GM19099 (cell line): Measurements from ENCODE around the gene CAMTA1.

ENCODE experiments used
- POLR2A ChIP-seq: IDR thresholded peaks from 3 replicates; pipeline ENCODE4 v1.6.1; 2011; ENCODE audit warnings: low read depth; ENCODE audit not compliant: insufficient read length; ENCODE audit errors: extremely low read depth

CAMTA1 gene

DNA sequence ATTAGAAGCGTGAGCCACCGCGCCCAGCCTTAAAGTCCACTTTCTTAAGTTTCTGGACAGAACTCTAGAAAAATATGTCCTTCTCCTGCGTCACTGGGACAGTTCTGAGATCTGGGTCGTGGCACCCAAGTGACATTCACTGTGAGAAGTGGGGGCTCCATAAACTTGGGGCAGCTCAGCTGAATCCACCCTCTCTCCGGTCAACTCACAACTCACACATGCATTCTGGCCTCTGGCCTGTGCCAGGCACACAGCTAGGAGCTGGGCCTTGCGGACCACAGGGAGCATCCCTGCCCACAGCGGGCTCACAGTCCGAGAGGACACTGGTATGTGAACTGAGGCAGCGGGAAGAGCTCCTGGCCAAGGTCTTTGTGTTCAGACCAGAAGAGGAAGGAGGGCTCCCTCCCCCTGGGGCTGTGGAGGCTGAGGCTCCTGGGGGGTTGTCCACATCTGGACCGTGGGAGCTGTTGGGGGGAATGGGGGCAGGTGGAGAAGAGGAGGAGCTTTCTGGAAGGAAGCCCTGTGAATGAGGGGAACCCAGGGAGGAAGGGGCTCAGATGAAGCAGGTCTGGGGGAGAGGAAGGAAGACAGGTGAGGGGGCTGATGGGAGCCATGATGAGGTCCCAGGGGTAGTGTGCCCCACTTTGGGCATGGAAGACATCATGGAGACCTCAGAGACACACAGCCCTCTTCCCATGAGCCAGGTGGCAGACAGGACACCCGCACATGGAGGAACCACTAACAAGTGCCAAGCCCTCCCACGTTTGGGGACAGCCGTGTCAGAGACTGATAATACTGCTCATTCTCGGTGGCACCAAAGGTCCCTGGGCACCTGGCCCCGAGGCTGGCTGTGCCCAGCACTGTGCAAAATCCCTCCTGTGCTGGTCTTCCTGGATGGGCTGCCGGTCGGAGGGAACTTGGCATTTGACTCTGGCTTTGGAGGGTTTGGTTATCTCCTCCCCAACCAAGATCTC, 794.9 kb downstream of the CAMTA1 start:
- no peak for TF ChIP-seq POLR2A

DNA sequence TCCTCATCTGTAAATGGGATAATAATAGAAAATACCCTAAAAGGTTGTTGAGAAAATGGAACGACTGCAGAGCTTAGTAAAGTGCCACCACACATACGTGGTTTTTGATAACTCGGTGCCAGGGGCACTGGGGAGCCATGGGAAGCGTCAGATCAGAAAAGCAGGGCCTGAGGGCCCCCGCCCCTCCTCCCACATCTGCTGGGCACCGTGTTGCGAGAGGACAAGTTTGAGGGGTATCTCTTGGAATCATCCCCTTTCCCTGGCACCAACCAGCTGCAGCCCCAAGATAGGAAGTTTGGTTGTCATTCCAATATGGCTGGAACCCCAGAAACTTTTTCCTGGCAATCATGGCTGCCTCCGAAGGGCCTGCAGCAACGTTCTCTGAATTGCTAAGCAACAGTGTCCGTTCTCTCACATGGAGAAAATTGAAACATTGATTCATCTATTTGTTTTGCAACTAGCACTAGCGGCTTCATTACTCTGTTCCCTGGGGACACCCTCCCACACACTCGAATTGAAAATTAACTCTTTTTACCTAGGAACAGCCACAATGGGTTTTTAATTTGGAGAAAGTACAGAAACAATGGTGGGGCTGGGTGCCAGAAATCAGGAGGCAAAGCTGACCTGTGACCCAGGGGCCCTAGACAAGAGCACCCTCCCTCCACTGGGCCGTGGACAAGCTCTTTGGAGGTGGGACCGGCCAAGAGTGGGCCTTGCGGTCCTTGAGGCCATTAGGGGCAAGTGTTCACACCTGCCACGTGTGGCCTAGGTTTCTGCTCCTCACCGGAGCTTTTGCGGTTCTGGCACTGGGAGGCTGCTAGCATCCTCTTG, 795.9 kb downstream of the CAMTA1 start:
- TF ChIP-seq POLR2A = no peak

DNA sequence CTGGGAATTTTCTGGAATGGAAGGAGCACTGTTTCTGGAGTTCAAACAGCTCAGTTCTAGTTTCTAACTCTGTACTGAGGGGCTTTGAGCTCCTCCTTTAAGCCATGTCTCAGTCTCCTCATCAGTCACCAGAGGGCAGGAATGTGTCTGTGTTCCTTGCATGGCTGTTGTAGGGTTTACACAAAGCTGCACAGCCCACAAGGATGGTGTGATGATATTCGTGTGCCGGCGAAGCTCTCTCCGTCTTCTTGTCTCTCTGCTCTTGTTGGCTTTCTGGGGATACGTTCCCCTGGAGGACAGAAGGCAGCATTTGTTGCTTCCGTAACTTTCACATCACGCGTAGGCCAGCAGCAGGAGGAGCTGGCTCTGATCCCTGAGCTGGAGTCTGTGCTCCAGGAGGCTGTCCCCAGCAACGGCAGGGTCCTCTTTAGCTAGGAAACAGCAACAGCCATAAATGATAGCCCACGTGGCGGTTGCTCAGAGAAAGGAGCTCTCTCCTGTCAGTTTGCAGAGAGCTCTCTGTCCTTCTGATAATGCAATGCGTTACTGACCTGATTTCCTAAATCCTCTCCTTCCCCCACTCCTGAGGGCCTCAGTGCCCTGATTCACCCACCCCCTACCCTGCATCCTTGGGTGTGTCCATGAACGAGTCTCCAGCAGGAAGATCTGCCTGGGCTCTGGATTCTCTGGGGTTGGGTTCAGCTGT, 796.7 kb downstream of the CAMTA1 start:
- TF ChIP-seq POLR2A = no peak

DNA sequence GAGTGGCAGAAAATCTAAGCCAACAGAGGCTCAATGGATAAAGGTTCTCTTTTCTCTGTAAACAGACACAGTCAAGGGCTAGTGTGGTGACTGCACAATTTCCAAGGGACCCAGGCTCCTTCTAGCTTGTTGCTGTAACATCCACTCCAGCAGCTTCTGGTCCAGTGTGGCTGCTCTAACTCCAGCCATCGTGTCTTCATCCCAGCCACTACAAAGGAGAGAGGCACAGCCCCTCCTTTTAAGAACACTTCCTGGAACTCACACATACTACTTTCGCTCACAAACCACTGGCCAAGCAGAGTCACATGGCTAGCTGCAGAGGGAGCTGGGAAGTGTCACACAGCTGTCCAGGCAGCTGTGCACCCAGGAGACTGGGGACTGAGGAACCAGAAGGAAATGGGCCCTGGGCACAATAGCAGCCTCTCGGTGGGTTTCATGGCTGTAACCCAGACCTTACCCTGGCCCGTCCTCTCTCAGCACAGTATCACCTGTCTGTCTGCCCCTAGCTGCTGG, 797.3 kb downstream of the CAMTA1 start:
- no peak for TF ChIP-seq POLR2A

DNA sequence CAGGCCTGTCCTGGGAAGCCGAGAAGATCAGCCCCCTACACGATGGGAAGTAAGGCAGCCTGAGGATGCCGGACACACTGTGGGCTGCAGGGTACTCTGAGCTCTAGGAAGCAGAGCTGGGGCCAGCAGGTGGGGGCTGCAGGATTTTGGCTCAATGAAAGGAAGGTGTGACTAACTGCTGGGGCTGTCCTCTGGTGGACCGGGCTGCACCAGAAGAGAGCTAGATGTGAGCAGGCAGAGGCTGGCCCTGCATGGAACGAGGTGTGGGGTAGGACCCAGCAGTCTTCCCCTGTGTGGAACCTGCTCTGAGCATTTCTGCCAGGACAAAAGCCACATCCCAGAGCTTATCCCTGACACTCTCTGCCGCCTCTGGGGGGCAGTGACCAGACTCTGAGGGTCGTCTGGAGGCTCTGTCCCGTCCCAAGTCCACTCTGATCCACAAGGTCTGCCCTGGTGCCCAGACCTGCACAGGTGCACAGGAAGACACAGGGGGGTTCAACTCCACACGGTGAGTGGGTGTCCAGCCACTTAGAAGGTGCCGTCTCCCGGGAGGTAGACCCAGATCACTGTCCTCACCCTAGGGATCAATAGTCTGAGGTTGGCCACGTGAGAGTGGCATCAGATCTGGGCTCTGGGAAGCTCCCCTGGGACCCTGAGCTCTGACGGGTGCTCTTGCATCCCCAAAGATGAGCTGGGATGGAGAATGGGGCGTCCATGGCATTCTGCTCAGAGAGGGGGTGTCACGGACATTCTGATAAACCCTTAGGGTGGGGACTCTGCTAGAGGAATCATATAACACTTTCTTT, 798.2 kb downstream of the CAMTA1 start:
- no peak for TF ChIP-seq POLR2A

DNA sequence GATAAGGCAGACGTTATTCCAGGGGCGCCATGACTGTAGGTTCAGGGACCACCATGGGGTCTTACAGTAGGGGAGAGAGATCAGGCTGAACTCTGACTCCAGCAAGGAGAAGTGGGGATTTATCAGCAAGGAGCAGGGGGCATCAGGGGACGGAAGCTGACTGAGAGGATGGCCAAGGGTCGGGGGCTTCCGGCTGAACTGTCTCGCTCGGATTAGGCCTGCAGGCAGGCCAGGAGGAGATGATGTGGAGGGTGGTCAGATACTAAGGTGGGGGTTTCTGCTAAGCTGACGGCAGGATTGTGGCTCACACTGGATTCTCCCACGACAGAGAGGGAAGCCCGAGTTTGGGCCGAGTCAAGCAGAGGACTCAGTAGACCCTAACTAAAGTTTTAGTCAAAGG, 798.9 kb downstream of the CAMTA1 start:
- no peak for TF ChIP-seq POLR2A

DNA sequence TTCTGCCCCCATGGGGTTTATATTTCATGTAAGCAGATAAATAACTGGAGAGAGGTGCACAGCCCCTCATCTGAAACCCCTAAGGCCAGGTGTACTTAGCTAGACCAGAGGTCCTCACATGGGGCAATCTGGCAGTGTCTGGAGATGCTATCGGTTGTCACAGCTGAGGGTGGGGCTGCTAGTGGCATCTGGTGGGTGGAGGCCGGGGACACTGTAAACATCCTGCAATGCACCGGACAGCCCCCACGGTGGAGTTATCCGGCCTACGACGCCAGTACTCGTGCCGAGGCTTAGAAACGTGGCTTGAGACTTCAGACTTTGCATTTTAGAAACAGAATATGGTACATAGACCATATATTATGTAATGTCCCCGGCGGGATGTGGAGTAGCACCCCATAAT, 799.4 kb downstream of the CAMTA1 start:
- TF ChIP-seq POLR2A = no peak

DNA sequence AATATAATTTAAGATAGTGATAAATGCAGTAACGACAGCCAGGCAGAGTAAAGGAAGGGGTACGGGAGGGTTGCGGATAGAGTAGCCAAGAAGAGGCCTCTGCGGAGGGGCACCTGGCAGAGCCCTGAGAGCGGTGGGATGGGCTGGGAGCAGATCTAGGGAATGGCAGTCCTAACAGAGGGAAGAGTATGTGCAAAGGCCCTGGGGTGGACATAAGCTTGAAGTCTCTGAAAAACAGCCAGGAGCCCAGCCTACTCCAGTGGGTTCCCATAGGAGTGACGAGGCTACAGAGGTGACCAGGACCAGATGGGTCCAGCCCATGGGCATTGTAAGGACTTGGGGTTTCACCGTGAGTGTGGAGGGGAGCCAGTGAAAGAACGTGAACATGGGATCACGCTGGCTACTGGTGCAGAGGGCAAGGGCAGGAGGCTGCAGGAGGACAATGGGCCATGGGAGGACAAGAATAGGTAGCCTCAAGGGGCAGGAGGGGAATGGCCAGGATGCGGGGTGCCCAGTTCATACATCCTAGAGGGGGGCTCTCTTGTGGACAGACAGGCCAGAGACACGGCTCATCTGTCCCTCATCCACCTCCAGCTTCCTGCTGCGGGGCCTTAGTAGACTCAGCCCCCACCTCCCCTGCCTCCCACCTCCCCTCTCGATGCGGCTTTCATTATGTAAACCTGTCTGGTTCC, 800.1 kb downstream of the CAMTA1 start:
- TF ChIP-seq POLR2A = no peak

DNA sequence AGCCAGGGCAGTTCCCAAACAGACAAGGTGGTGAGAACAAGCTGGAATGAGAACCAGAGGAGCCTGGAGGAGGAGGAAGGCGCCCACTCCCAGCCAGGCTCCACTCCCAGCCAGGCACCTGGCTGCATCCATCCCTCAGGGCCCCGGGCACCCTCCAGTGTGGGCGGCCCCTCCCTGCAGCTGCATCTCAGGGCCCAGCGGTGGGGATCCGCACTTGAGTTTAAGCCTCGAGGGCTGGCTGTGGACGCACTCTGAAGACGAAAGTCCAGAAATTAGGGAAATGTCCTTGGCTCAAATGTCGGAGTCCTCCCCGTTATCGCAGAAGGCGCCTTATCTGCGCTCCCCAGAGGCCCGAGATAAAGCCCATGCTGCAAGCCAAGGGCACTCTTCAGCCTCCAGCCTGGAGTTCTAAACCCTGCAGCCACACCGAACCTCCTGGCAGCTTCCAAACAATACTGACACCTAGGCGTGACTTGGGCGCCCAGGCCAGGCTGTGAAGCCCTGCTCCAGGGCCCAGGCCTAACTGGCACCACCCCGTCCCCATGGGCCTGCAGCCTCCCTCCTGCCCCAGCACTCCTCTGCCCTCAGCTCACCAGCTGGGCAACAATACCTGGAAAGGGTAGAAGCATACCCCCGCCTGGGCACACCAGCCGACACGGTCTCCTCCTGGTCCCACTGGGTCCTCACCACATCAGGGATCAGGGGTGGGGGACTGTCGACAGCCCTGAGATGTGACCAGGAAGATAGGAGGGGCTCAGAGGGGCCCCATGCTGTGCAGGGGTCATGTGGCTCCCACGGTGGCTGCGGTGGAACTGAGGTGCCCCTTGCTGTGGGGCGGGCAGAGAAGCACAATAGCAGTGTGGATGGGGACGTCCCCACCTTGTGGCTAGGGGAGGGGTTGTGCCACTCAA, 801.0 kb downstream of the CAMTA1 start:
- no peak for TF ChIP-seq POLR2A

DNA sequence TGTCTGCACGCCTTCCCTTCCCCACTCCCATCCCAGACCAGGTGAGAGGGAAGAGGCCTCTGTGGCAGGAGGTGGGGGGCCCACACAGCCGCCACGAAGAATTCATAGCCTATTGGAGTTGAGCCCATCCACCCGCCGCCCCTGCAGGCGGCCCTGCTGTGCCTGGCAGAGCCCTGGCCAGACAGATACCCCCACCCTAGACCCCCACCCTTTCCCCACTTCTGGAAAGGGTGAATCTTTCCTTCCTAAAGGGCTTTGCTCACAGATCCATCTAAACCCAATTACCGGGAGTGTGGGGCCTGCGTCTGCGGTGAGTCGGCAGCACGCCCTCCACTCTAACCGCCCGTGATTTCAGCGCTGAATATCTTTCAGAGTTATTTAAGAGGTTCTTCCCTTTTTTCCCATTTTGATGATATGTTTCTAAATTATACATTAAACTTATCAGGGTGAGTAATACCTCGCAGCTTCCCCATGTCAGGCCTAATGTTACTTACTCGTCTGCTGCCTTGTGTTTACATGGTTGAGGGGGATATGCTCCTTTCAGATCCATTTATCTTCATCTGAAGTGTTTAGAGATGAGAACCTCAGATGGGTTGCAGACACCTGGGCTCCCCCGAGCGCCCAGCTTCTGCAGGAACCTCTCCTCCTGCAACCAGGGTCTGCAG, 802.0 kb downstream of the CAMTA1 start:
- TF ChIP-seq POLR2A = no peak

DNA sequence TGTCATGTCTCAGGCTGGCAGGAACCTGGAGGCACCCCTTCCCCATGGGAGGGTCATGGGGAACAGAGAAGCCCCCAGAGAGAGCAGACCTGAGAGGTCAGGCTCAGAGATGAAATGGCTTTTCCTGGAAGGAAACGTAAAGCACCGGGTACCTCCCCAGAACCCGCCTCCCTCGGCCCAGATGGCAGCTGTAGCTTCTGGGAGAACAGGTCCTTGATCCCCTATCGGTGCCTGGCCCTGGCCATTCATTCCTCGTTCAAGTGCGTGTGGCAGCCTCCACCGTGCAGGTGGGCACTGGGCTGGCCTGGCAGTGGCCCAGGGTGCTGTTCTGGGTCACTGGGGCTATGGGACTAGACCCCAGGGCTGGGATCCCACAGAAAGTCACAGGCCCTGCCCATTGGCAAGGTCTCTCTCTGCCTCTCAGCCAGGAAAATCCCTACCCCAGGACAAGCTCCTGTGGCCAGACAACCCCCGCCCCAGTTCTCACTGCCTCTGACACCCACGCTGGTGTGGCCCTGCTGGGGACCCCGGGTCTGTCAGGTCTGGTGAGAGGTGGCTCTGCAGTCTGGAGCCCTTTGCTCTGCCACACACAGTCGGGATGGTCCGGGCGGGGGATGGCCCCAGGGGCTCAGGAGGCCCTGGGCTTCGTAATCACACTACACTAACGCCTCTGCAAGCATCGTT, 802.7 kb downstream of the CAMTA1 start:
- TF ChIP-seq POLR2A = no peak

DNA sequence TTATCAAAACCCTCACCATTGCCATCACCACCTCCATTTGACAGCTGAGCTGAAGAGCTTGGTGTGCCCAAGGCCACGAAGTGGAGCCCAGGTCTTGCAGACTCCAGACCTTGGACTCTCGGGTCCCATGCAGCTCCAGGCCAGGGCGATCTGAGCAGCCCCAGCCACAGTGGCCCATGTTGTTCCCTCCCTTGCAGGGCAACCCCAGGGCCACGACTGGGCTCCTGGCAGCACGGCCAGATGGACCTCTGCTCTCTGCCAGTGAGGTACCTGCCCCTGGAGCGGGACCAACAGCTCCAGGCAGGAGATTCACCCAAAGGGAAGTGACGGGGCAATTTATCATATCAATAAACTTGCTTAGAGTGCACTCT, 803.2 kb downstream of the CAMTA1 start:
- no peak for TF ChIP-seq POLR2A
